OCI-LY3 (cell line): ENCODE results near the gene ADGRF3.

Experiments used
- H2AFZ ChIP-seq: fragments of 200-600, 300-600 bp; shearing (Covaris generic); 2 replicates; pipeline ENCODE4 v1.6.0; 2014; ENCODE audit warnings: antibody characterized with exemption, low read depth, low read length
- H3K27ac ChIP-seq: fragments of 200-600, 300-600 bp; sonication (generic); 2 replicates; pipeline ENCODE4 v1.5.1; 2014; ENCODE audit warnings: mild to moderate bottlenecking, low read length, moderate library complexity, mixed read lengths
- H3K27me3 ChIP-seq: fragments of 200-600, 300-600 bp; sonication (generic); 2 replicates; pipeline ENCODE4 v1.6.1; 2014; ENCODE audit warnings: low read depth, low read length, mixed read lengths
- H3K36me3 ChIP-seq: fragments of 200-600, 300-600 bp; sonication (generic); replicated peaks from 2 replicates; pipeline ENCODE3; 2014; ENCODE audit warnings: low read depth, low read length, mixed read lengths
- H3K4me1 ChIP-seq: fragments of 300-600, 200-600 bp; sonication (generic); 2 replicates; pipeline ENCODE4 v1.6.1; 2014; ENCODE audit warnings: low read length, mixed read lengths
- H3K4me2 ChIP-seq: fragments of 200-600, 300-600 bp; sonication (generic); 2 replicates; pipeline ENCODE4 v1.6.1; 2014; ENCODE audit warnings: low read length, mixed read lengths
- H3K4me3 ChIP-seq: fragments of 300-600, 200-600 bp; sonication (generic); 2 replicates; pipeline ENCODE4 v1.5.1; 2014; ENCODE audit warnings: antibody characterized with exemption, mild to moderate bottlenecking, low read length, moderate library complexity
- H3K79me2 ChIP-seq: fragments of 300-600, 200-600 bp; shearing (Covaris generic); 2 replicates; pipeline ENCODE4 v1.6.1; 2014; ENCODE audit warnings: mild to moderate bottlenecking, low read length, mixed read lengths
- H3K9ac ChIP-seq: fragments of 300-600, 200-600 bp; shearing (Covaris generic); 2 replicates; pipeline ENCODE4 v1.6.0; 2014; ENCODE audit warnings: mild to moderate bottlenecking, low read length, moderate library complexity
- H3K9me3 ChIP-seq: fragments of 200-600, 300-600 bp; shearing (Covaris generic); 2 replicates; pipeline ENCODE4 v1.6.1; 2014; ENCODE audit warnings: low read length, mixed read lengths; ENCODE audit not compliant: insufficient read depth
- H4K20me1 ChIP-seq: fragments of 200-600, 300-600 bp; sonication (generic); 2 replicates; pipeline ENCODE4 v1.6.1; 2016; ENCODE audit warnings: low read length, mixed read lengths; ENCODE audit not compliant: insufficient read depth
- EZH2phosphoT487 ChIP-seq: fragments of 200-600 bp; shearing (Covaris generic); IDR thresholded peaks from 2 replicates; pipeline ENCODE4 v1.6.1; 2018; ENCODE audit warnings: antibody characterized with exemption, mixed run types, low read depth
- TF ChIP-seq, protein P1 (sequence below): fragments of 200-600, 300-600 bp; sonication (generic); IDR thresholded peaks from 2 replicates; pipeline ENCODE4 v1.5.1; 2014; ENCODE audit warnings: antibody characterized with exemption, low read length, low read depth

The ADGRF3 gene

DNA sequence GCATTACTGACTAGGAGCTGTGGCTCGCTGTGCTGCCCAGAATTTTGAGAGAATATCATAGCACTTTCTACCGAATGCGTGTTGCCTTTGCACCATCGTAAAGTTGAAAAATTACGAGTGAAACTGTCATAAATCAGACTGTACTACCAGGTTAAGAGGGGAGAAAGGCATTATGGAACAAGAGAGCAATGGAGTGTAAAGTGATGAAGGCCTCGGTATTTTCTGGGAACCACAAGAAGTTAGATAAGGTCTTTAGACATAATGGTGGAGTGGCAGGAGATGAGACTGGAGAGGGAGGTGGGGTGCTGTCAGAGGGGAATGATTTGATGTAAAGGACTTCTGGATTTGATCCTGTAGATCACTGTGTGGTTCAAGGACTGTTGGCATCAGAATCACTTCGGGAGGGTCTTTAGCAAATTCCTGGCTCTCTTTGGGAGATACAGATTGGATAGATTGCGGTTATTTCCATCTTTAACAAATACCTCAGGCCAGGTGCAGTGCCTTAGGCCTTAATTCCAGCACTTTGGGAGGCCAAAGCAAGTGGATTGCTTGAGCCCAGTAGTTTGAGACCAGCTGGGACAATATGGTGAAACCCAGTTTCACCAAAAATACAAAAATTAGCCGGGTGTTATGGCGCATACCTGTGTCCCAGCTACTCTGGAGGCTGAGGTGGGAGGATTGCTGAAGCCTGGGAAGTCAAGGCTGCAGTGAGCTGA lies 4.9 kb upstream of the ADGRF3 start:
- Histone ChIP-seq H3K9me3 (no peaks in the 10 kb centered on the region), H3K36me3 (peaks cover 16% of the 10 kb centered on the region)

DNA sequence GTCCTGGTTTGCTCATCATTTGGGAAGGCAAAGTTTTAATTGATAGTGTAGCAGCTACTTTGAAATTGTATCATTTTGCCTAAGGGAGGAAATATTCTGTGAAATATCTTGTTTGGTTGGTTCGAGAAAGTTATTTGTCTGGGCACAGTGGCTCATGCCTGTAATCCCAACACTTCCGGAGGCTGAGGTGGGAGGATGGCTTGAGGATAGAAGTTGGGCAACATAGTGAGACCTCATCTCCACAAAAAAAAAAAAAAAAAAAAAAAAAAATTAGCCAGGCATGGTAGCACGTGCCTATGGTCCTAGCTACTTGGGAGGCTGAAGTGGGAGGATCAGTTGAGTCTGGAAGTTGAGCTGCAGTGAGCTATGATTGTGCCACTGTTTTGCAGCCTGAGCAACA lies 3.1 kb upstream of the ADGRF3 start:
- H3K27me3 ChIP-seq = no peaks in the 10 kb centered on the region
- H3K36me3 ChIP-seq = peaks cover 14% of the 10 kb centered on the region
- H3K27ac ChIP-seq = no peak overlapping the region
- H2AFZ ChIP-seq = no peak overlapping the region
- no peak overlapping the region for H3K4me3 ChIP-seq
- no peak overlapping the region for H3K4me2 ChIP-seq
- no peak overlapping the region for H3K9ac ChIP-seq
- H3K9me3 ChIP-seq = no peaks in the 10 kb centered on the region
- TF ChIP-seq EZH2phosphoT487 = no peak
- TF ChIP-seq, protein P1, sequence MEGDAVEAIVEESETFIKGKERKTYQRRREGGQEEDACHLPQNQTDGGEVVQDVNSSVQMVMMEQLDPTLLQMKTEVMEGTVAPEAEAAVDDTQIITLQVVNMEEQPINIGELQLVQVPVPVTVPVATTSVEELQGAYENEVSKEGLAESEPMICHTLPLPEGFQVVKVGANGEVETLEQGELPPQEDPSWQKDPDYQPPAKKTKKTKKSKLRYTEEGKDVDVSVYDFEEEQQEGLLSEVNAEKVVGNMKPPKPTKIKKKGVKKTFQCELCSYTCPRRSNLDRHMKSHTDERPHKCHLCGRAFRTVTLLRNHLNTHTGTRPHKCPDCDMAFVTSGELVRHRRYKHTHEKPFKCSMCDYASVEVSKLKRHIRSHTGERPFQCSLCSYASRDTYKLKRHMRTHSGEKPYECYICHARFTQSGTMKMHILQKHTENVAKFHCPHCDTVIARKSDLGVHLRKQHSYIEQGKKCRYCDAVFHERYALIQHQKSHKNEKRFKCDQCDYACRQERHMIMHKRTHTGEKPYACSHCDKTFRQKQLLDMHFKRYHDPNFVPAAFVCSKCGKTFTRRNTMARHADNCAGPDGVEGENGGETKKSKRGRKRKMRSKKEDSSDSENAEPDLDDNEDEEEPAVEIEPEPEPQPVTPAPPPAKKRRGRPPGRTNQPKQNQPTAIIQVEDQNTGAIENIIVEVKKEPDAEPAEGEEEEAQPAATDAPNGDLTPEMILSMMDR = no peak
- peaks cover 96% of the 10 kb centered on the region for H3K79me2 ChIP-seq
- peaks cover 15% of the 10 kb centered on the region for H3K4me1 ChIP-seq
- peaks cover 46% of the 10 kb centered on the region for H4K20me1 ChIP-seq

More for the DNA sequence above, 4.9 kb upstream of the ADGRF3 start:
- no peak overlapping the region for H3K4me2 ChIP-seq
- no peak overlapping the region for H3K4me3 ChIP-seq
- peaks cover 100% of the 10 kb centered on the region for H3K79me2 ChIP-seq
- no peak overlapping the region for H3K9ac ChIP-seq
- H3K27me3 ChIP-seq = no peaks in the 10 kb centered on the region
- H4K20me1 ChIP-seq = peaks cover 64% of the 10 kb centered on the region
- no peak for TF ChIP-seq EZH2phosphoT487
- TF ChIP-seq, protein P1 = no peak
- no peak overlapping the region for H2AFZ ChIP-seq
- no peak overlapping the region for H3K27ac ChIP-seq
- peaks cover 15% of the 10 kb centered on the region for H3K4me1 ChIP-seq

DNA sequence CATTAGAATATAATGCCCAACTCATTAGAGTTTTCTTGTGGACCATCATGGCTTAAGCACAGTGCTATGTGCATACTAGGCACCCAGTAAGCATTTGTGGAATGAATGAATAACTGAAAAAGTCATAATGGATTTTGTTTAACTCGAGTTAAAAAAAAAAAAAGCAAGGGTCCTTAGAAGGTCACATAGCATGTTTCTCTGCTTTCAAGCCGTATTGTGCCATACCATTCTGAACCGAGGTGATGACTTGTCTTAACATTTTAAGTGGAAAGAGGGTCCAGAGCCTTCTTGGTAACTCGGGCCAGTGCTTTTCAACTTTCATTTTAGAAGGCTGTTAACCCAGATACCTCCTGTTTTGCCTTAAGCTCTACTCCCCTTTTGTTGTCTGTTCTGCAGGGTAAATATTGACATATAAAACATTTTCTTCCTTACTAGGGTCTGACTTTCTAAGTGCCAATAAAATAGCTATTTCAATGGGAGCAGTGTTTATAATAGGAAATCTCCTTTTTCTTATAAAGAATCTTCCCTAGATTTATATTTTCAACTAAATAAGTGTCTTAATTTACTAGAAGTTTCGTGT lies 787 bp upstream of the ADGRF3 start:
- Histone ChIP-seq H3K27me3 (no peaks in the 10 kb centered on the region), H3K9ac (peak overlapping the region; percentile 77), H3K9me3 (no peaks in the 10 kb centered on the region), H2AFZ (no peak overlapping the region), H3K4me2 (peak overlapping the region; percentile 94), H3K79me2 (peaks cover 84% of the 10 kb centered on the region), H3K4me3 (peak overlapping the region; percentile 76), H3K36me3 (peaks cover 7% of the 10 kb centered on the region), H3K27ac (peak overlapping the region; percentile 69), H3K4me1 (peaks cover 22% of the 10 kb centered on the region), H4K20me1 (peaks cover 30% of the 10 kb centered on the region)
- TF ChIP-seq, protein P1 = no peak
- no peak for TF ChIP-seq EZH2phosphoT487
